Effector CD8-positive, alpha-beta T cell (primary cell): ENCODE measurements around the gene COX4I2.
"Not testable (repeated sequence)": the region's sequence is repeated elsewhere in the genome, so short reads cannot be mapped to it uniquely, and the experiment has no call there.

Experiments used
- DNase-seq: peaks from one replicate; lab custom pipeline; 2025; lab: John Stamatoyannopoulos, UW
- total RNA-seq, 4 experiments: gene quantifications; one replicate each; lab custom pipeline; 2026; lab: John Stamatoyannopoulos, UW

COX4I2 gene
- total RNA-seq = 0 to 0.18 (median 0) reads per million in 4 experiments

DNA sequence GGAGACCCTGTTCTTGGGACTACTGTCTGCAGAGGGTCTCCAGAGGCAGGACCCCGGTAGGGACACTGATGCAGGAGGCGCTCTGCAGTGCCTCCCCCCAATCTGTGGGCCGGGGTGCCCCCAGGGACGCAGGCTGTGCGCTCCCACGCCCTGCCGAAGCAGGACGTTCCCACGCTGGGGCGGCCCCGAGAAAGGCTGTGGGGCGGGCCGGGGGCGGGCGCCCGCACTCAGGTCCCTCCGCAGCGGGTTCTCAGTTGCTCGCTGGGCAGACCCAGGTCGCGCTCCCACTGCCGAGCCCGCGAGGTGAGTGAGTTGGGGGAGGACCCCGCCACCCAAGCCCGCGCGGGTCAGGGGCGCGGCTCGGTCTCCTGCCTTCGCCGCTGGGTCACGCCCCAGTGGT lies at the start of gene COX4I2:
TSS of gene COX4I2 (plus strand) at position 253 of the 400 bp plus-strand sequence. CDS start 1,106 bp downstream, outside the sequence.
- DNase-seq = no peak

DNA sequence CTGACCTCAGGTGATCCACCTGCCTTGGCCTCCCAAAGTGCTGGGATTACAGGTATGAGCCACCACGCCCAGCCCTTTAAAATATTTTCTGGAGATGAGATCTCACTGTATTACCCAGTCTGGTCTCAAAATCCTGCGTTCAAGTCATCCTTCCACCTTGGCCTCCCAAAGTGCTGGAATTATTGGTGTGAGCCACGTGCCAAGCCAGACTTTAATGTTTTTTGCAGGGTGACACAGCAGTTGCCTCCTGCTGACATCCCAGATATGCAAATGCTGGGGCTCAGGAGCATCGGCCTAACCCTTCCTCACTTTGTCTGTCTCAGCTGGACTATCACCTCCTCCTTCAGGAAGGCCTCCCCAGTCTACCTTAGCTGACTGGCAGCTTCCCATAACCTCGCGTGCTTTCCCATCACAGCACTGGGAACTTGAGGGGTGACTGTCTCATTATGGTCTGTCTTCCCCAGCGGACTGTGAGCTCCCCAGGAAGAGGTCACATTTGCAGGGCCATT lies 46.9 kb upstream of the COX4I2 start:
- no peak for DNase-seq

DNA sequence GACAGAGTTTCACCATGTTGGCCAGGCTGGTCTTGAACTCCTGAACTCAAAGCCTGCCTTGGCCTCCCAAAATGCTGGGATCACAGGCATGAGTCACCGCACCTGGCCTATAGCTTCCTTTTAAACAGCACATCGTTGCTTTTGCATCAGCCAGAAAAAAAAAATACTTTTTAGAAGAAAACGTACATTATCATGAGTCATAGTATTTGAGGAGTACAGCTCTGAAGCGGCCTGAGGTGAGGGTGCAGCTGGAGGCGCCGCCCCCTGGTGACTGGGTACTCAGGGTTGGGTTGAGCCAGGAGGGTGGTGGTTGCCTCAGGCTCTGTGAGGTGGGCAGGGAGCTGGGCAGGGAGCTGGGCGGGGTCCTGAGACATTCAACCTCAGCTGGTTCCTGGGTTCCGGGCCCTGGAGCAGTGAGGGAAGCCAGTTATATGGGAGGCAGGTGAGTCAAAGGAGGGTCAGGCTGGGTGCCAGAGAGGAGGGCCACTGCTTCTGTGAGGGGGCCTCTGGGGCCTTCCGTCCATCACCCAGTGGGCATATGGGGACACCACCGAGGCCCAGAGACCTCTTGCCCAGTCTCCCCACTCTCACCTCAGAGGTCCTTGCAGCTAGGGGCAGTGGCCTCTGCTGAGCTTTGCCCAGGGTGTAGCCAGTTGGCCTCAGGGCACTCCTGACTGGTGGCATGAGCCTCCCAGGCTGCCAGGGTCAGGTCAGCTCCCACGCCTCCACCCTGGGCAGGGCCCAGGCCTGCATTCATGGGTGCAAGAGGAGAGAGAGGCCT lies 44.3 kb upstream of the COX4I2 start:
- DNase-seq = no peak

DNA sequence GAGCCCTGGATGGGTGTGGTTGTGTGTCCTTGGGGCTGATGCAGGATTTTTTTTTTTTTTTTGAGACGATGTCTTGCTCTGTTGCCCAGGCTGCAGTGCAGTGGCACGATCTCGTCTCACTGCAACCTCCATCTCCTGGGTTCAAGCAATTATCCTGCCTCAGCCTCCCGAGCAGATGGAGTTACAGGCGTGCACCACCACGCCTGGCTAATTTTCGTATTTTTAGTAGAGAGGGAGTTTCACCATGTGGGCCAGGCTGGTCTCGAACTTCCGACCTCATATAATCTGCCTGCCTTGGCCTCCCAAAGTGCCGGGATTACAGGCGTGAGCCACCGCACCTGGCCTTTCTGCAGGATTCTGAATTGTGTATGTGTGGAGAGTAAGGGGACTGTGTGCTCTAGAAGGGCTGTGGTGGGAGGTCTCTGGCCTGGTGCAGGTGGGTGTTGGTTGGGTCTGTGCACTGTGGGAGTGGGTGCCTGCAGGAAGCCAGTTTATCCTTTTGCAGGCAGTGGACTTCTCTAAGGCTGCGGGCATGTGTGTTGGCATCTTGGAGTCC lies 43.6 kb upstream of the COX4I2 start:
- DNase-seq = no peak

DNA sequence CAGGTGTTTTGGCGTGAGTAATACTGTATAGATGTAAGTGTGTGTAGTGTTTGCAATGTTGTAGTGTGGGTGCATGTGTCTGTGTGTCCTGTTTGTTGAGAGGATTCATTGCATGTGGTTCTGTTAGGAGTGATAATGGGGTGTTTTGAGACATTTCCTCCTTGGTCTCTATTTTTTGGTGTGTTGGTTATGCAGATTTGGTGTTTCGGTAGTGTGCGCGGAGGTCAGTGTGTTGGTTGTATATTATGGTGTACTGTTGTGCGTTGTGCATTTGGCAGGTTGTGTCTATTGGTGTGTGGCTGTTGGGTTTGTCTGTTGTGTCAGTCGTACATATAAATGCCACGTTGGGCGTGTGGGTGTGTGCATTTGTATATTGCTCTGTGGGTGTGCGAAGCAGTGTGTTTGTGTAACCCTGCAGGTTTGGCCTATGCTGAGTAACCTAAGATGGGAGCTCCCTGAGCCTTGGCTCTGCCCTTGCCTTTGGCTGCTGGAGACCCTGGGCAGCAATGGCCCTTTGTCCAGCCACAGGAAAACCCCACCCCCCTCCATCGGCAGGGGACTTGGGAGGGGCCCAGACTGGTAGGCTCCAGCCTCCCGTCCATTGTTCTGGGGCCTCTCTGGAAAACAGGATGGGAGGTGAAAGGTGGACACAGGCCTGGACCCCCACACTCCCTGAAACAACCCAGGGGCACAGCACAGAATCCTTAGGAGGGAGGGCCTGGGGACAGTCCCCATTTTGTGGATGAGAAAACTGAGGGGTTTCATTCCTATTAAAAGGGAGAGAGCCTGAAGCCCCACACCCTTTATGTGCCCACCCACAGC lies 42.9 kb upstream of the COX4I2 start:
- no peak for DNase-seq

GRCh38 chr20:31595380-31595653 lies 42.4 kb upstream of the COX4I2 start:
- DNase-seq = no peak

- no peak for DNase-seq
Observed at GRCh38 chr20:31595654-31596411, 41.9 kb upstream of the COX4I2 start.

- not testable (repeated sequence) for DNase-seq
Observed at GRCh38 chr20:31596412-31596715, 41.3 kb upstream of the COX4I2 start.

- no peak for DNase-seq
Observed at GRCh38 chr20:31596831-31597480, 40.8 kb upstream of the COX4I2 start.

DNA sequence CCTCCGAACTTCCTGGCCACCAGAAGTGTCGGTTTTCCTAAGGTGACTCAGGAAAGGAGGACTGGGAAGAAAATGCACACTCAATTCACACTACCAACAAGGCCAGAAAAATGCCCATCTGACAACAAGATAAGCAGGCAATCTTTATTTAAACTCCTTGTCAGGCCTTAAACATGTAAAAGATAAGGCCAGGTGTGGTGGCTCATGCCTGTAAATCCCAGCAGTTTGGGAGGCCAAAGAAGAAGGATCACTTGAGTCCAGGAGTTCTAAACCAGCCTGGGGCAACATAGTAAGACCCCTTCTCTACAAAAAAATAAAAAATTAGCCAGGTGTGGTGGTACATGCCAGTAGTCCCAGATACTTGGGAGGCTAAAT lies 40.2 kb upstream of the COX4I2 start:
- DNase-seq = no peak

DNA sequence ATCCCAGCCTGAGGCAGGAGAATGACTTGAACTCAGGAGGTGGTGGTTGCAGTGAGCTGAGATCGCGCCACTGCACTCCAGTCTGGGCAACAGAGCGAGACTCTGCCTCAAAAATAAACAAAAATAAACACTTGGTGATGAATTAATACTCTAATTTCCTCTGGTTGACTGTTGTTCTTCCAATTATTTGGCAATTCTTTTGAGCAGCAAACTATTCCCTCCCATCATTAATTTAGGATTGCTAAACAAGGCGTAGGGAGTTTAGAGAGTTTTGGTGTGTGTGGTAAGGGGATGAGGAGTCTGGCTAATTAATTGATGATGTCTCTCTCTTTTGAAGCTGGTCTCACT lies 35.3 kb upstream of the COX4I2 start:
- DNase-seq = no peak

DNA sequence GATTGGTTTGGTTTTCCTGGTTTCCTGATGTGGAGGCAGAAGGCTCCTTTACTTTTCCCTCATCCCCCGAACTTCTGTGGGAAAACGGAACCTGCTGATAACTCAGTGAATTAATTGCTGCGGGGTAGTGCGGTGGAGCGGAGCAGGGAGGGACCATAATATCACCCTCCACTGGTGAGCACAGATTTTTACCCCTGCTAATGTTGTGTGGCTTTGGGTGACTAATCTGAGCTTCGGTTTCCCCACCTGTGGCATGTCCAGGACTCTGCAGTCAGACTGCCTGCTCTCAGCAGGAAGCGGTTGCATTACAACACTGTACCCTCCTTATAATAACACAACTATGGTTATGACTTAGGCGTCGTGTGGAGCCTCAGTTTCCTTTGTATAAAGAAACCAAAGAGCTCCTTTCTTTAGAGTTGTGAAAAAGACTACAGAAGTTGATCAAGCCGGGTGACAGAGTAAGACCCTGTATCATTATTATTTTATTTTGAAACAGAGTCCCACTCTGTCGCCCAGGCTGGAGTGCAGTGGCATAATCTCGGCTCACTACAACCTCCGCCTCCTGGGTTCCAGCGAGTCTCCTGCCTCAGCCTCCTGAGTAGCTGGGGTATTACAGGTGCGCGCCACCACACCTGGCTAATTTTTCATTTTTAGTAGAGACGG lies 34.8 kb upstream of the COX4I2 start:
- DNase-seq = no peak

DNA sequence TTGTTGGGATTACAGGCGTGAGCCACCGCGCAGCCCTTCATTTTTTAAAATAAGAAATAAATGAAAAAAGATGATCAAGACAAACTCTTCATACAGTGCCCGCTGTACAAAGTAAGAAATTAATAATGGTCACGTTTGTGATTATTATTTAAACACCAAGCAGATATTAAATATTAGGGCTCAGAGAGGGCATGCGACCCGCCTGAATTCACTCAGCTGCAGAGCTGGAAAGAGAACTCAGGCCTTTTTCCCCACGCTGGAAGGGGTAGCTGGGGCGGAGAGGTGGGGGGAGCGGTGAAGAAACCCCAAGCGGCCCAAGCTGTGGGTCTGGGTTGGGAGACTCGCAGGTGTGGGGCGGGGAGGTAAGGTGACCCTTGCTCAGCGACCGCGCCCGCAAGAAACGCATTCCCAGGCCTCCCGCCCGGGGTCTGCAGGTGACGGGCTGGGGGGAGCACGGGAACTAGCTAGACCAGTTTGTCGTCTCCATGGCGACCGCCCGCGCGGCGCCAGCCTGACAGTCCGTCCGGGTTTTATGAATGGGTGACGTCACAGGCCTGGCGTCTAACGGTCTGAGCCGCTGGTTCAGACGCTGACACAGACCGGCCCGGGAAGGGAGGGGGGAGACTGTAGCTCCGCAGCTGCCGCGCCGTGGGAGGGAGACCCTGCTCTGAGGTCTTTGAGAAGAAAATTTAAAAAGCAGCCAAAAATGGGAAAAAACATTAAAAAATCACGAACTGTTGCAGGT lies 33.7 kb upstream of the COX4I2 start:
- peak; percentile 74 for DNase-seq

GRCh38 chr20:31604567-31605030 lies 33.1 kb upstream of the COX4I2 start:
- DNase-seq = no peak

- DNase-seq = peak; percentile 83
Observed at GRCh38 chr20:31605031-31605901, 32.4 kb upstream of the COX4I2 start, which contains the start of gene ID1. ID1 (plus strand) TSS chr20:31605289; CDS start chr20:31605388, 99 bp downstream.

GRCh38 chr20:31605902-31606803 lies 31.6 kb upstream of the COX4I2 start:
- no peak for DNase-seq

- DNase-seq = no peak
Observed at GRCh38 chr20:31606804-31607639, 30.7 kb upstream of the COX4I2 start.
